H9 (cell line): Measurements from ENCODE around the gene RRBP1. TPM values are rescaled to one million over a fixed set of nuclear protein-coding genes. Genes with fewer than 3 reads are reported as not detected.

Experiments used
- DNase-seq: peaks from one replicate; pipeline ENCODE4 v3.0.0-alpha.2; 2017
- H2AFZ ChIP-seq: one replicate; pipeline ENCODE4 v1.6.1; 2013; ENCODE audit warnings: mild to moderate bottlenecking, low read length, control low read depth, moderate library complexity
- H2AK5ac ChIP-seq: 2 replicates; pipeline ENCODE4 v1.6.1; 2013; ENCODE audit warnings: low read length, control low read depth, mixed read lengths; ENCODE audit not compliant: insufficient read length
- H2BK120ac ChIP-seq: one replicate; pipeline ENCODE4 v1.6.1; 2013; ENCODE audit warnings: low read depth, mild to moderate bottlenecking, low read length, control low read depth, inconsistent platforms; ENCODE audit not compliant: poor library complexity, severe bottlenecking
- H2BK12ac ChIP-seq: 2 replicates; pipeline ENCODE4 v1.6.1; 2013; ENCODE audit warnings: low read length, control low read depth, mixed read lengths, low read depth; ENCODE audit not compliant: insufficient read length
- H2BK15ac ChIP-seq: 2 replicates; pipeline ENCODE4 v1.6.1; 2013; ENCODE audit warnings: low read depth, low read length, control low read depth
- H2BK20ac ChIP-seq: one replicate; pipeline ENCODE4 v1.6.1; 2013; ENCODE audit warnings: low read depth, mild to moderate bottlenecking, low read length, control low read depth, inconsistent platforms; ENCODE audit not compliant: poor library complexity, severe bottlenecking
- H2BK5ac ChIP-seq: 2 replicates; pipeline ENCODE4 v1.6.1; 2013; ENCODE audit warnings: low read length, control low read depth, mixed read lengths; ENCODE audit not compliant: insufficient read length
- H3K14ac ChIP-seq: 2 replicates; pipeline ENCODE4 v1.6.1; 2013; ENCODE audit warnings: low read length, control low read depth; ENCODE audit not compliant: insufficient read depth
- H3K18ac ChIP-seq: 2 replicates; pipeline ENCODE4 v1.6.1; 2013; ENCODE audit warnings: low read depth, mild to moderate bottlenecking, mixed read lengths, low read length, control low read depth; ENCODE audit not compliant: insufficient read length
- H3K23ac ChIP-seq: 2 replicates; pipeline ENCODE4 v1.6.1; 2013; ENCODE audit warnings: low read length, control low read depth, mixed read lengths, low read depth; ENCODE audit not compliant: insufficient read length
- H3K23me2 ChIP-seq: 2 replicates; pipeline ENCODE4 v1.6.1; 2013; ENCODE audit warnings: low read depth, mild to moderate bottlenecking, mixed read lengths, low read length, control low read depth; ENCODE audit not compliant: insufficient read length, poor library complexity, severe bottlenecking
- H3K27ac ChIP-seq: 2 replicates; pipeline ENCODE4 v1.5.1; 2013; ENCODE audit warnings: low read length, control low read depth, mixed read lengths, low read depth; ENCODE audit not compliant: insufficient read length
- H3K27me3 ChIP-seq: 2 replicates; pipeline ENCODE4 v1.6.1; 2013; ENCODE audit warnings: low read length, control low read depth, inconsistent platforms; ENCODE audit not compliant: insufficient read depth
- H3K4ac ChIP-seq: 2 replicates; pipeline ENCODE4 v1.6.1; 2013; ENCODE audit warnings: low read depth, mild to moderate bottlenecking, control low read depth, inconsistent platforms, low read length, moderate library complexity
- H3K4me1 ChIP-seq: 2 replicates; pipeline ENCODE4 v1.6.1; 2013; ENCODE audit warnings: low read length, control low read depth, inconsistent platforms; ENCODE audit not compliant: insufficient read depth
- H3K4me2 ChIP-seq: 2 replicates; pipeline ENCODE4 v1.6.1; 2013; ENCODE audit warnings: low read length, control low read depth, mixed read lengths; ENCODE audit not compliant: insufficient read length, insufficient read depth
- H3K56ac ChIP-seq: 2 replicates; pipeline ENCODE4 v1.6.1; 2013; ENCODE audit warnings: low read depth, mild to moderate bottlenecking, mixed read lengths, low read length, control low read depth; ENCODE audit not compliant: insufficient read length
- H3K79me1 ChIP-seq: 2 replicates; pipeline ENCODE4 v1.6.1; 2013; ENCODE audit warnings: low read depth, mild to moderate bottlenecking, moderate library complexity, low read length, control low read depth, inconsistent platforms; ENCODE audit not compliant: insufficient read depth, poor library complexity, severe bottlenecking
- H3K79me2 ChIP-seq: 2 replicates; pipeline ENCODE4 v1.6.1; 2013; ENCODE audit warnings: low read length, control low read depth, inconsistent platforms; ENCODE audit not compliant: insufficient read depth
- H3K9ac ChIP-seq: 2 replicates; pipeline ENCODE4 v1.6.1; 2013; ENCODE audit warnings: low read length, control low read depth, mixed read lengths; ENCODE audit not compliant: insufficient read length; ENCODE audit errors: extremely low read depth
- H3K9me3 ChIP-seq: one replicate; pipeline ENCODE4 v1.6.1; 2013; ENCODE audit warnings: low read depth, low read length, inconsistent platforms; ENCODE audit not compliant: control insufficient read depth
- H3T11ph ChIP-seq: one replicate; pipeline ENCODE4 v1.6.1; 2013; ENCODE audit warnings: mild to moderate bottlenecking, low read length, control low read depth, inconsistent platforms
- H4K20me1 ChIP-seq: one replicate; pipeline ENCODE4 v1.6.1; 2013; ENCODE audit not compliant: control insufficient read depth, insufficient read length, insufficient read depth
- H4K5ac ChIP-seq: 2 replicates; pipeline ENCODE4 v1.6.1; 2013; ENCODE audit warnings: low read depth, mild to moderate bottlenecking, mixed read lengths, low read length, control low read depth; ENCODE audit not compliant: insufficient read length
- H4K8ac ChIP-seq: replicated peaks from 2 replicates; pipeline ENCODE4 v1.6.1; 2013; ENCODE audit warnings: low read length, control low read depth, mixed read lengths, low read depth; ENCODE audit not compliant: insufficient read length
- H4K91ac ChIP-seq: 2 replicates; pipeline ENCODE4 v1.6.1; 2013; ENCODE audit warnings: low read depth, mild to moderate bottlenecking, moderate library complexity, mixed read lengths, low read length, control low read depth; ENCODE audit not compliant: insufficient read length
- H3K27ac Mint-ChIP-seq, 3 experiments: 2 replicates in 2 of 3; 3 replicates in 1 of 3; pipeline ENCODE4 v1.8.0; 2020 to 2021; ENCODE audit warnings: mixed read lengths in 3 of 3, mild to moderate bottlenecking in 1 of 3, moderate library complexity in 1 of 3
- H3K27me3 Mint-ChIP-seq: 2 replicates; pipeline ENCODE4 v1.8.0; 2021; ENCODE audit warnings: low read depth, mild to moderate bottlenecking, moderate library complexity, mixed read lengths
- H3K36me3 Mint-ChIP-seq, 3 experiments: 2 replicates in 2 of 3; 3 replicates in 1 of 3; pipeline ENCODE4 v1.8.0; 2020 to 2021; ENCODE audit warnings: low read depth in 3 of 3, mixed read lengths in 3 of 3; ENCODE audit not compliant: insufficient read depth in 1 of 3
- H3K4me1 Mint-ChIP-seq, 2 experiments: 2 replicates each; pipeline ENCODE4 v1.8.0; 2020; ENCODE audit warnings: mixed read lengths in 2 of 2
- H3K4me3 Mint-ChIP-seq, 2 experiments: 2 replicates in 1 of 2; 3 replicates in 1 of 2; pipeline ENCODE4 v1.8.0; 2020 to 2021; ENCODE audit warnings: mild to moderate bottlenecking in 2 of 2, mixed read lengths in 2 of 2, moderate library complexity in 1 of 2
- H3K9me3 Mint-ChIP-seq, 2 experiments: 2 replicates in 1 of 2; 3 replicates in 1 of 2; pipeline ENCODE4 v1.8.0; 2020; ENCODE audit warnings: mild to moderate bottlenecking in 2 of 2, mixed read lengths in 2 of 2, moderate library complexity in 1 of 2
- WGBS: extraction: QIAGEN DNeasy Blood & Tissue Kit; methylation state at CpG from one replicate; pipeline ENCODE4 v1.1.7; 2013; ENCODE audit warnings: missing lambda C conversion rate, low lambda C conversion rate, mixed read lengths; ENCODE audit not compliant: insufficient read length; ENCODE audit errors: extremely low coverage; 5-methylcytosine and 5-hydroxymethylcytosine counted together
- total RNA-seq: library from RNA; stranded (reverse); gene quantifications from 2 replicates; pipeline ENCODE4 v1.2.1, GENCODE V29; 2021
- TF ChIP-seq, protein P1 (sequence below): fragments of 200-600 bp; sonication (generic); conservative IDR thresholded peaks from 3 replicates; pipeline ENCODE4 v1.8.0; 2021; ENCODE audit warnings: antibody characterized with exemption, mild to moderate bottlenecking

RRBP1 gene
- total RNA-seq, 1 experiment from 2014 or later = 97.8 TPM

DNA sequence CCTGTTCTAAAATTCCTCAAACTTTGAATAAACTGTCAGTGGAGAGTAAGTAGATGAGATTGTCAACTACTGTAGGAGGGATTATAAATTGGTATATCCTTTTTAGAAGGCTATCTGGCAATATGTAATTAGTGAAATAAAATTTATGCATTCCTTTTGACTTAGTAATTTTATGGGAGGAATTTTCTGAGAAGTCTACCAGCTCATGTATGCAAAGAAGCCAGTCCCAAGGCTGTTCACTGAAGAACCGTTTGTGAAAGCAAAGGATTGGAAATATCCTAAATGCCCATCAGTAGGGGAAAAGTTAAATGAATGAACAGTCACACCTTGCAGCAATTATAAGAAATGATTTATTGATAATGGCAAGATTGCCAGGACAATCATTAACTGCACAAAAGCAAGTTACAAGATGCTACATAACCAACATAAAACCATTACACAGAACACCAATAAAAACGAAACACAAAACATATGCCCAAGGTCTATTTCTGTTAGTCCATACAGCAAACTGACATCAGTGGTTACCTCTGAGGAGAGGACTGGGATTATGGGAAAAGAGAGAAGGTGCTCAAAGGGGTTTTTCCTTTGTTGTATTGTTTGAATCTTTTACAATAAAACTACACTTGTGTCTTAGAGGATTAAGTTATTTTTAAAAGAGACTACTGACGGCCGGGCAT, 116.7 kb downstream of the RRBP1 start:
- H3K79me1 ChIP-seq = no peaks in the 10 kb centered on the region
- H3K9ac ChIP-seq = no peak overlapping the region
- no peak overlapping the region for H3K14ac ChIP-seq
- H3K79me2 ChIP-seq = no peaks in the 10 kb centered on the region
- no peak overlapping the region for H4K91ac ChIP-seq
- H3K27me3 ChIP-seq = no peaks in the 10 kb centered on the region
- no peak overlapping the region for H3K18ac ChIP-seq
- H2BK5ac ChIP-seq = no peak overlapping the region
- H2AFZ ChIP-seq = no peak overlapping the region
- no peaks in the 10 kb centered on the region for H3K9me3 ChIP-seq
- Mint-ChIP-seq H3K27ac (no peak overlapping the region), H3K4me3 (no peak overlapping the region), H3K4me1 (peaks cover 10 to 11% of the 10 kb centered on the region in 2 experiments), H3K36me3 (peaks cover 0 to 8% (median 0%) of the 10 kb centered on the region in 3 experiments; a peak in 1 of 7 replicates), H3K27me3 (no peaks in the 10 kb centered on the region; the same call in 1 of the 2 replicates), H3K9me3 (no peaks in the 10 kb centered on the region)
- peaks cover 4% of the 10 kb centered on the region for H3K23me2 ChIP-seq
- no peak overlapping the region for H2BK15ac ChIP-seq
- no peak overlapping the region for H3K23ac ChIP-seq
- TF ChIP-seq, protein P1, sequence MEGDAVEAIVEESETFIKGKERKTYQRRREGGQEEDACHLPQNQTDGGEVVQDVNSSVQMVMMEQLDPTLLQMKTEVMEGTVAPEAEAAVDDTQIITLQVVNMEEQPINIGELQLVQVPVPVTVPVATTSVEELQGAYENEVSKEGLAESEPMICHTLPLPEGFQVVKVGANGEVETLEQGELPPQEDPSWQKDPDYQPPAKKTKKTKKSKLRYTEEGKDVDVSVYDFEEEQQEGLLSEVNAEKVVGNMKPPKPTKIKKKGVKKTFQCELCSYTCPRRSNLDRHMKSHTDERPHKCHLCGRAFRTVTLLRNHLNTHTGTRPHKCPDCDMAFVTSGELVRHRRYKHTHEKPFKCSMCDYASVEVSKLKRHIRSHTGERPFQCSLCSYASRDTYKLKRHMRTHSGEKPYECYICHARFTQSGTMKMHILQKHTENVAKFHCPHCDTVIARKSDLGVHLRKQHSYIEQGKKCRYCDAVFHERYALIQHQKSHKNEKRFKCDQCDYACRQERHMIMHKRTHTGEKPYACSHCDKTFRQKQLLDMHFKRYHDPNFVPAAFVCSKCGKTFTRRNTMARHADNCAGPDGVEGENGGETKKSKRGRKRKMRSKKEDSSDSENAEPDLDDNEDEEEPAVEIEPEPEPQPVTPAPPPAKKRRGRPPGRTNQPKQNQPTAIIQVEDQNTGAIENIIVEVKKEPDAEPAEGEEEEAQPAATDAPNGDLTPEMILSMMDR = no peak
- H3K27ac ChIP-seq = no peak overlapping the region
- DNase-seq = no peak
- H3K4me1 ChIP-seq = peaks cover 7% of the 10 kb centered on the region; the same call in 1 of the 2 replicates
- no peak overlapping the region for H3T11ph ChIP-seq
- H4K8ac ChIP-seq = no peak overlapping the region
- no peaks in the 10 kb centered on the region for H4K20me1 ChIP-seq
- no peak overlapping the region for H3K4ac ChIP-seq
- H4K5ac ChIP-seq = no peak overlapping the region
- H2BK120ac ChIP-seq = no peak overlapping the region
- no CpG with 5 or more reads among the region's 4 CpGs for WGBS
- no peak overlapping the region for H2BK12ac ChIP-seq
- H3K4me2 ChIP-seq = no peak overlapping the region
- no peak overlapping the region for H2BK20ac ChIP-seq
- H2AK5ac ChIP-seq = no peak overlapping the region
- no peak overlapping the region for H3K56ac ChIP-seq

Other genes with a start within 250 kb of the RRBP1 start
- 8.6 and 9.4 TPM in 2 replicates for gene BFSP1, start 150.9 kb downstream of the RRBP1 start, total RNA-seq
- gene DSTN, start 112.2 kb downstream of the RRBP1 start, total RNA-seq = 145 and 148 TPM in 2 replicates
- not detected in 2 replicates for gene BANF2, start 17.7 kb upstream of the RRBP1 start, total RNA-seq